ENCODE measurements around the gene SYT6.
A peak's percentile ranks its signal among the peaks of the same experiment; 100 is the strongest.

SYT6 gene

DNA sequence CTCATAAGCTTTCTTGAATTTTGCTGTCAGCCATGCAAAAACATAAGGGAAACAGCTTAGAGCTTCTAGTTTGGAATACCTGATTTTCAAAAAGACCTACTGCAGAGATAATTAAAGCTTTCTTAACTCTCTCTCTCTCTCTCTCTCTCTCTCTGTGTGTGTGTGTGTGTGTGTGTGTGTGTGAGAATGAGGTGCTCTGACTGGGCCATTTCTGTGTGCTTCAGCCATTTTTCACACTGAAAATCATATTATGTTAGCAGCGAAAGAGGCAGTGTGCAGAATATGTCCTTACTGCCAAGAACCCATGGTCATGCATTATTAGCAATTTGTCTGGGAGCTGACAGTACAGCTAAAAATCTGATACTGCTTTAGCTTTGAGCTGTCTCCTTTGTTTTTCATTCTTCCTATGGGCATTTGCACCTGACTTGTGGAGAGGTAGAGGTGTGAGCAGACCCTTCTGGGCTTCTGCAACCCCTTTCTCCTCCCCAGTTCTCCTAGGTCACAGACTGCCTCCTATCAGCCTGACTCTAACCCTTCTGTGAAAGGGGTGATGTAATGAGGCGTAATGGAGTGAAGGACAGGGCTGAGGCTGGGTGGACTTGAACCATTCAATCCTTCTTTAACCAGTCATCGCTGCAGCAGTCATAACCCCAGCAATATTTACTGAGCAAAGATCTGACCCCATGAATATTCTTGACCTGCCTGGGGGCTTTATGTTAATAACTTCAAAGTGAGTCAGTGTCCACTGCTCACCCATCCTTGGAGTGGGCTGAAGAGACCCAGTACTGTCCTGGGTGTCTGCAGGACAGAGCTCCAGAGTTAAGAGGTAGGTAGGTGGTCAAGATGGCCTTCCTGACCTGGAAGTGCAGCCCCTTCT is 61.2 kb downstream of the SYT6 start:
- DNase-seq: peak; percentile 24

DNA sequence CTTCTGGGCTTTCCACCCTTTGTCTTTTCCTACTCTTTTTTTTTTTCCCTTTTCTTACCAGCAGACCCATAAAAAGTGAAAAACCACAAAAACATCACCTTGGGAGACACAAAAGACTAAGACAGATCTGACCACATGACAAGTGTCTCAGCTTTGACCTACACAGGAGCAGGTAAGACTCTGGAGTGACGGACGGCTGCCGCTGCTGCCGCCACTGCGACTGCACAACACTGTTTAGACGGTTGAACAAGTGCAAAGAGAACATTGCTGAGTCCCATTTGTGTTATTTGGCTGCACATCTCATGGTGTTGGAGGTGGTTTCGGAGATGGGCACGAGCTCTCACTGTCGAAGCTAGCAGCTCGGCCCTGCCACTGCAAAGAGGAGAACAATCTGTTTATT is 62.0 kb downstream of the SYT6 start:
- no peak for DNase-seq

DNA sequence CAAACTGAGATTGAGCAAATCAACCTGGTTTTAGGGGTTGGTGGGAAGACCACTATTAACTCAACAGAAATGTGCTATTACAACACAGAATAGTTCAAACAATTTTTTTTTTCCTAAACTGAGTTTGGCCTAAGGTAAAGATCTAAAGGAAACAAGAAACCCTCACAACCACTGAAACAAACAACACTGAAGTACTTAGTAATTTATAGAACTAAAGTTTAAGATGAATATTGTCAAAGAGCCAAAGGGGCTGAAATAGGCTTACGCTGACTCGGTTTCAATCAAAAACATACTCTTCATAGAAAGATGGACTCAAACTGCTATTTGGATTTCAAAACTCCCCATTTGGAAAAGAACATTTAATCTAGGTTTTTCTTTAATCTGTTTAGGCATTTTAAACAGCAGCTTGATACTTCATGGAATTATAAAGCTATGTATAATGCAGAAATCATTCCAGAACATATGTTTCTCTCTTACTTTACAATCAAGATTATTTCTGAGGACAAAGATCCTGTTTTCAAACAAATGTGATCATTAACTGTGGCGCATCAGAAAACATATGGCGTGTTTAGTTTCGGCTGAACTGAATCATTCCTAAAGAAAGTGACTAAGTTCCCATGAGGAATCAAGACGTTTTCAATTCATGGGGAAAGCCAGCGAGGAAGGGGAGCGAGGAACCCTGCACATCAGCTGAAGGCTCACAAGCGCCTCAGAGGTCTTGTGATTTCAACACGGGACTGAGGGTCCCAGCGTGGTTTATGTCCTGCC is 62.7 kb downstream of the SYT6 start:
- peak; percentile 58 for DNase-seq

DNA sequence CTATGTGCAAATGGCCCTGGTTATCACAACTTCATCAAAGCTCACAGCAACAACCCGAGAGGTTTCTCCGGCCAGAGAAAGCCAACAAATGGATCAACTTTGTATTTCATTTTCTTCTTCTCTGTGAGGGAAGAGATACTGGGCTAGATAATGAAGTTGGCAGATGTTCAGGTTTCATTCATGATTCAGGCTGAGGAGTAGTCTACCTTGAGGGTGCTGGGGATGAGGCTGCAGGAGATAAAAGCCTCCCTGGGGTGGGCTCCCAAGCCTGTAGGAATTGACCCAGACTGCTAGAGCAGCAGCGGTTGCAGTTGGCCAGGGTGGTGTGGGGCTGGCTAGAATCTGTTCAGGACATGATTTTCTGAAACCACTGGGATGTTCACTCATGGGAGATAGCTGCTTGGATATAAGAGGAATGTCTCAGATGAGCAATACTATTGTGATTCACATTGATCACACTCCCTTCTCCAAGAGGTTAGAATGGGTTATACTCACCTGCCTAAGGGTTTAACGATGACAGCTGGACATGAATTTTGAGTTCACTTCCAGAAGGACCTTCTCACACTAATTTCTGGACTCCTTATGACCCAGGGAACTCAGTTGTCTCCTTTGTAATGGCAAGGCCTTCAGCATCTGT is 64.0 kb downstream of the SYT6 start:
- DNase-seq: no peak

DNA sequence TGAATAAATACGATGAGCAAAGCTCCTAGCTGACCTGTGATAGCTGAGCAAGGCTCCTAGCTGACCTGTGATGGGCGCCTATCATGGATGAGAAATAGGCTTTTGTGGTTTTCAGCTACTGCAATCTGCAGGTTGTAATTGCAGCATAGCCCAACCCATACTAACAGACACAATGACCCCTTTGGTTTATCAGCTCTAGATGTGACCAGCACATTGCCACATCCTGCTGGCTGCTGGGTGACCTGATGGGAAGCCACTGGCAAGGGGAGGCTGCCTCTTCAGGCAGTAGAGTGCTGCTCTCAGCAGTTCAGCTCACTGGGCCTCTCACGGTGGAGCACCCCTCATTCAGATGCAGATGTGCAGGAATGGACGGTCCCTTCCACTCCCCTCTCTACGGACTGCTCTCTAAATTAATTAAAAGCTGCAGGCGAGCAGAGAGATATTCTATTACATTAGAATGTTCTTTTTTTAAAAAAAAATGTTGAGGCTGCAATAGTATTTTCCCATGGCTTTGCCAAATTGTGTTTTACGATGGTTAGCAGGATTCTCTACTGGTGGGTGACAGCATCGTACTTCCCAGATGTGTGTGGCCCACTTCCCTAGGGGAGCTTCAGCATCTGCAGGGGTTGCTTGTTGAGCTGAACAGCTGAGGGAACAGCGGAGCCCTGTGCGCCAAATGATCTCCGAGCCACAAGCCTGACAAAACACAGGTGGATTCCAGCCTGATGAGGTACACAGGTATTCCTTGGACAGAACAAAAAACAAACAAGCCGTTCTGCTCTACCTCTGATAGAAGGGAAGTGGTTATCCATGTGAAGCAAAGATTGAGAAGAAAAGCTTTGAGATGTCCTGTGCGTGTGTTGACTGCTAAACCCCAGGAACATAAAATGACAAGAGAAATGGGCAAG is 65.0 kb downstream of the SYT6 start:
- no peak for DNase-seq

DNA sequence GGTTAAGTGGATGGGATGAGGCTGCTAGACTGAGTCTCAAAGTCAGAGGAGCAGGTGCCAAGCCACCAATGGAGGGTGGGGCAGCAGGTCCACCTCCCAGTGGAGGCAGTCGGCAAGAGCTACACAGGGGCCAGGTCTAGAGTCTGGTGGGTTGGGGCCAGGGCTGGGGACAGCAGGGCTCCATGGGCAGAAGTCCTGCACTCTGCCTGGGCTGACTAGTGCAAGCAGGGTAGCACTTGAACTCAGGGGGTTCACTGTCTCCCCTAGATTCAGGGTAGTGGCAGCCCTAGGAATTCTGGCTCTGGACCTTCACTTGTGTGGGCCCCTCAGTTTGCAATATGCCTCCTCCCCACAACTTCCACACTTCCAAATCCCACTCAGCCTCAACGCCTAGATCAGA is 66.2 kb downstream of the SYT6 start:
- DNase-seq: no peak

DNA sequence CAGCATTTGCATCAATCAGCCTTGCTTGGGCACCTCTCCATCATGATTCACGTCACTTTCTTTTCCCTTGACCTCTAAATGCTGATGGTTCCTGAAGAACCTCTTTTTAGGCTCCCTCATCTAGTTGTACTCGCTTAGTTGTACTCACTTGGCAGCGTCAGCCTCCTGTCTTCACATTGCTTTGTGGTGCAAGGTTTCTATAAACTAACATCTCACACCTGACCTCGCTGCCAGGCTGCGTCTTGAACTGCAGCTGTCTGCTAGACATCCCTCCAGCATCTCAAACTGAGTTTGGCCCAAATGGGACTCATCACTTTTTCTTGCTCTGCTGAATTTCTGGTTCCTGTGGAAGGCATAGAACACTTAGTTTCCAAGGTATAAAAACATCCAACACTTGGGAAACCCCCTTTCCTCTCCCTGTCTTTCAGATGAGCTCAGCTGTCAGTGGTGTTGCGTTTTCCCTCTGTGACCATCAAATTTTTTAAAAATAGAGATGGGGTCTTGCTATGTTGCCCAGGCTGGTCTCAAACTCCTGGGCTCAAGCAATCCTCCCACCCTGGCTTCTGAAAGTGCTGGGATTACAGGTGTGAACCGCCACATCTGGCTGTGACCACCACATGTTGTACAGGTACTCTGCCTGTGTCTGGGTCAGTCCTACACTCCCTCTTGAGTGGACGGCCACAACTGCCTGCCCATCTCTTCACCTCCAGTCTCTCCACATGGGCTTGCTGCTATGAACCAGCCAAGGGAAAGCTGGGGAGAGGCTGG is 66.9 kb downstream of the SYT6 start:
- no peak for DNase-seq

DNA sequence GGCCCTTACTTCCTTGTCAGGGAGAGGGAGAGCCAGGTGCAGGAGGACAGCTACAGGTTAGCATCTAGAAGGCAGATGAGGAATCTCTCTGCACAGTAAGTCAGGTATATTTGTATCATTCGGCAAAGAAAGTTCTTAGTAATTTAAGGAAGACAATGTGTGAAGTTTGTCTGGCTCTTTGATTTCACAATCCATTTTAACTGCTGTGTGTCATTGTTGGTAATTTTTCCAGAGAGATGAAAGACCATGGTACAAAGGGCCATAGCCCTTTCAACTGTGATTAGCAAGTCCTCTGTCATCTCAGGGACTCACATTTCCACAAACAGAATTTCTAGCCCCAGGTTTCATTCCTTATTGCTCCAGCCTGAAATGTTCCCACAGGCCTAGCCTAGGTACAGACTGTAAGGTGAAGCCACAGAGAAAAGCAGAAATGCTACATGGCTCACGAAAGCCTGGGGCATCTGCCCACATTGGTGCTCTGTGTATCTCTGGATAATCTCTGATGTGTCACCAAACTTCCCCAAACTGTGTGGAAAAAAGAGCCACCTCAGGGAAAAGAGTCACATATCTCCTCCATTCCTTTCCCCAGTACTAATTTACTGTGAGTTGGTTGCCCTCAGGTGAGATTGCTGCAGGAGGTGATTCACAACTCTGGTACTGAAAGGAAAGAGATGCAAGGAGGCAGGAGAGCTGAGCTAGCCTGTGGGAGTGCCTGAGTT is 70.6 kb downstream of the SYT6 start:
- DNase-seq: no peak

DNA sequence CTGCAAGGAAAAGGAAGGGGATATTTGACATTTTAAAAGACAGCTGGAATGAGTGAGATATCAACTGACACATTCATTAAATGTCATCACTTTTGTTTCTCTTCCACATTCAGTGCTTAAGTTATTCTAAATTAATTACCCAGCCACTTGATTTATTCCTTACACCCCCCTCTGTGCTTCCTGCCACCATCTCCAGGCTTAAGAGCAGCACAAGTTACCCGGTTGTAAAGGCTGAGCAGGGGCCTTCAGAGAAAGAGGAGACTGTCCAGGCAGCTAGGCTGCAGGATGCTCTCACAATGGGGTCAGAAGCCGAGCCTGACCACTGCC is 71.4 kb downstream of the SYT6 start:
- DNase-seq: no peak

DNA sequence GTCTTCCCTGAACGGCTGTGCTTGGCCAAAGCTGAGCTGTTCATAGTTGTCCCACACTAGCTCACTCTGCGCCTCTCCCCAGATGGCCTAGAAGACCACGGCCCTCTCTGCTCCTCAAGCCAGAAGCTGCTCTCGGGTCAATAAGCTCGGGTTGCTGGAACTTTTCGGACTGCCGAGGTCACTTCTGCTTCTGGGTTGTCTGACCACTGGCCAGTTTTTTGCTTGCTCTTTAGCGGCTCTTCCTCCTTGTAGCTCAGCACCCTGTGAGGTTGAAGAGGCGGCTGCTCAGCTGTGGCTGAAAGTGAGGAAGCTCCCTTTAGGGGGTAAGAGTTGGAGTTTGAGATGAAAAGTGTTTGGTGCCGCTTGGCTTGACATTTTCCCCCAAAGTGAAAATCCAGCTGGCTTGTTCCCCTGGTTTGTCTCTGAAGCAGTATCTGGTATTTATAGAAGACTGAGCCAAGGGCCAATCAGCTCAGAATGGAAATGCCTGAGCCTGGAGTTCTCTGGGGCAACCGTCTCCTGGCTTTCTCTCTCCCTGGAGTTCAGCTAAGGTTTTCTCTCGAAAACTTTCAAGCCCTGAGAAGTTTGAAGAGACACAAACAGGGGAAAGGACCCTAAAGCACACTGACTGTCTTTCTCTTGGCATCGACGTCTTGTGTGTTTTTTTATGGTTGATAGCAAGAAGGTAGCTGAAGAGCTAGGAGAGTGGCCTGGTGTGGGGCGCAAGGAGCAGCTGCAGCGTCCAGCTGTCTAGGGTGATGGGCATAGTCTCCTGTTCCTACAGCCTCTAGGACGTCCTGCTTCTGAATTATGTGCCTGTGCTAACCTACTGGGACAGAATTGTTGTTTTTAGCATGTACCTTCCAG is 72.0 kb downstream of the SYT6 start:
- DNase-seq: no peak

DNA sequence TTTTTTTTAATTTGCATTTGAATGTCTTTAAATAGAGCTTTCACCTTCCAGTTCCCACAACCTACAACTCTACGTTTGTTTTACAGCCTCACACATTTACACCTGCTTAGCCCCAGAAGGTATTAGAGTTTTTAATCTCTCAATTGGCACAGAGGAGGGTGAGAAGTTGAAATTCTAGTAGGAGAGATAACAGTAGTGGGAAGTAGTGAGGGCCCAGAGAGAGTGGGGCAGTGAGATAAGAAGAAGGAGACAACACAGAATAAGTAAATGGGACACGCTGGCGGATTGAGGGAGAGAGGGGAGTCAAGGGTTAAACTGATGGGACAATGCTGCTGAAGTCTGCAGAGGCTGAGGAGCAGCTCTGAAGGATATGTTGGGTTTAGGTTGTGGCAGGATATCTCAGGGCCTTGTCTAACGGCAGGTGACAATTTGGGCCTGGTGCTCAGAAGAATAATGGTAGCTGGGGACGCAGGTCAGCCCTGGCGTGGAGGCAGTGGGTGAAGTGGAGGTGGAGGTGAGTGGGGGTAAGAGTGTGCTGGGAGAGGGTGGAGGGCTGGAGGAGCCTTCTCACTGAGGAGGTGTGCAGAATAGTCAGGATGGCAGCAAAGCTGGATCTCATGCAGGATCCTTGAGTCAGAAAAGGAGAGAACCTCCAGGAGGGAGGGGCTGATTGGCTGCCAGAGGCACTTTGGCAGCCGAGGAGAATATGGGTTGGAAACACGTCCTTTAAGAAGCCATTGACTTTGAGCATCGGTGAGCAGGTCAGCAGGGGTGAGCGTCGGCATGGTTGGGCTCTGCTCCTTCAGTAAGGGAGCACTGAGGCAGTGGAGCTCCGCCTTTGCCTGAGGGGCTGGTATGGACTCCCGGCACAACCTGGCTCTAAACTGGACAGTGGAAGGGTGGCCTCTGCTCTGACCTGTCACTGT is 72.9 kb downstream of the SYT6 start:
- DNase-seq: no peak

DNA sequence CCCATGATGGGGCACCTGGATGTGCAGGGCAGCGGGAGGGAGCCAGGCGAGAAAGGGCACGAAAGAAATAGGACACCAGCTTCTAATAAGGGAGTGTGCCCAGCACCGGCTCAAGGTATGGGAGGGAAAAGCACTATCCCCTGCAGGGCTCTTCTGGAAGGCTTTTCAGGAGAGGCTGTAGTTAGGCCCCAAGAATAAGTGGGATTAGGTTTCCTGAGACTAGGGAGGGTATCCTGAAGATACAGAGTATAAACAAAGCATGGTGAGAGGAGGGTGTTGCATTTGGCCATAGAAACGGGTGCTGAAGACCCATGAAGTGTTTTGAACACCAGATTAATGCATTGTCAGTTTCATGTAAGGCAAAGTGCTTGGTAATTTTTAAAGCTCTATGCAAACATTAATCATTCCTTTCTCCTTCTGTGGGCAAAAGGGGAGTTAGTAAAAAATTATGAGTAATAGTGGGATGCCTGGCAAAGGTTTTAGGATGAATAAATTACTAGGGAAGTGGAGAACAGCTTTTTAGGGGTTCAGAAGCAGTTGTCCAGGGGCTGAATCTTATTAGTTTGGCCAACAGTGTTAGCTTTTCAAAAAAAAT is 74.0 kb downstream of the SYT6 start:
- DNase-seq: no peak

DNA sequence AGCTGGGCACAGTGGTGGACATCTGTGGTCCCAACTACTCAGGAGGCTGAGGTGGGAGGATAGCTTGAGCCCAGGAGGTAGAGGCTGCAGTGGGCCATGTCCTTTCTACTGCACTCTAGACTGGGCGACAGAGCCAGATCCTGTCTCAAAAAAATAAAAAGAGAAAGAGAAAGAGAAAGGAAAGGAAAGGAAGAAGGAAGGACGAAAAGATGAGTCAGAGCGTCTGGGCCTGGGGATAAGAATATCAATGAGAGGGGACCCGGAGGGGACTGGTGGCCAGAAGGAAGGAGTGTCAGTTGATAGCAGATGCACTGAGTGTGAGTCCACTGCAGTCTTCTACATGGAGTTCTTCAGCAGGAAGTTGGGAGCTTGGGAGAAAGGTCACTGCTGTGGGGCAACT is 75.6 kb downstream of the SYT6 start:
- DNase-seq: no peak

DNA sequence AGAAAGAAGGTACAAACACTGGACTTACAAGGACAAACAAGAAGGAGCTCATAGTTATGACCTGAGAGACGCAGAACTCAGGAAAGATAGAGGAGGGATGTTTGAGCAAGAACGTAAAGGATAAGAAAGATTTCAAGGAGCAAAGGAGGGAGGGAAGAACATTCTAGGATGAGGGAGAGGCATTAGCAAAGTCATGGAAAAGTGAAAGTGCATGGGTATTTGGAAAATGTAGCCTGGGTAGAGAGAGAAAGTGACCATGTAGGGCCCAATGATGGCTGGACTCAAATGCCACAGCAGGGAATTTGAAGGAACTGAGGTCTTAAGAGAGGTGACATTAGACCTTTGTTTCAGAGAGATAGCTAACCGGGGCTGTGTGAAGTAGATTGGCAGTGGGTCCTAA is 76.5 kb downstream of the SYT6 start:
- DNase-seq: no peak

DNA sequence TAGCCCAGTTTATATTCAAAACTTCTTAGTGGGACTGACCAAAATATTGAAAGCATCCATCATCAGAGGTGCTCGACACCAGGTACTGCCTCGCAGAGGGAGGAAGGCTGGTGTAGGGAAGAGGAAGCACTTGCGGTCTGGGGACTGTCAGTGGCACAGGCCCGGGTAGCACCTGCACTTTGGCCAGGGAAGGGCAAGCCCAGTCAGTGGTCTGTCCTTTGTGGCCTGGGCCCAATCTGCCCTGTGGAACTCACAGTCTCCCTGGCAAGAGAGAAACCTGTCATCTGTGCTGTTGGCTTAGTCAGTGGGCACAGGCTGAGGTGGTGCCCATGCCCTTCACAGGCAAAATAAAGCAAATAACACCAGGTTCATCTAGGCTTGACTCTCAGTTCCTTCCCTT is 77.4 kb downstream of the SYT6 start:
- DNase-seq: no peak

DNA sequence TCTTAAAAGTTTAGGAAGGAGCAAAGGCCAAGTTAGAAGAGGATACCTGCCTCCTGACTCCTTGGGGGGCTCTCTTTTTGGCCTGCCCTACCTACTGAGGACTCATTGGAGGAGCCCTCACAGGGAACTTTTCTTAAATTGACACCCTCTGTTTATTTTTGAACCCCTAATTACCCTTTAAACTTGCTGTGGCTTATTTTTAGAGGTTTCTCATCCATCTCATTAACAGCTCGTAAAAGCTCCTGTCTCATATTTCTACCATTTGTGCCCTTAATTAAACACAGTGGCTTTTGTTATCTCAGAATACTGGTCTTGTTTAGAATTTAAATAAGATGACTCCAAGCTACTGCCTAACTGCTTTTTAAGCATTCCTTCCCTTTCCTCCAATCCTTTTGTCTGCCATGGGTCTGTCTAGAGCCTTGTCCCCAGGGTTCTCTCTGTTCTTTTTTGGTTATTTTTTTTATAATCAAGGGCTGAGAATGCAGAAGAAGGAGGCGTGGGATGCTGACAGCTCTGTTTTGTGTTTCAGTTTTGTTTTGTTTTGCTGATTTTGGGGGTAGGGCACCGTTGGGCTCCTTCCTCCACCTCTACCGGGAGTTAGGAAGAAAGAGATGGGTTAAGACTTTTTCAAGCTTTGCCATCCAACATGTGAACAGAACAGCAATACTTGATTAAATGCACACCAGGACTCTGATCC is 78.0 kb downstream of the SYT6 start:
- DNase-seq: no peak

DNA sequence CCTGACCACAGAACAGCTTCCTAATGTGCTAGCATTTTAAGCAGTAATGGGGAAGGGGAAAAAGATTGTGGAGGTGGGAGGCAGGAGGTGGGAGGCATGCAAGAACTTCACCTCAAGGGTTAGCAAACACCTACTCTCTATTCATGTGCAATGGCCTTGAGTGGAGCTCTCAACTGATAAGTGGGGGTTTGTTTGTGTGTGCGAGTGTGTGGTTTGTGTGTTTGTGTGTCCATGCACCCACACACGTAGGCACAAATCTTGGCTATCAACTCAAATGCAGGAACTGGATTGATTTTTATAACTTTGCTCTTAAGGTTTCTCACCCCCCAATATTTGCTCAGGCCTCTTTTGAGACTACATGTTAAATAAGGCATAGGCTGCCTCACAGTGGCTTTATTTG is 78.6 kb downstream of the SYT6 start:
- no peak for DNase-seq

DNA sequence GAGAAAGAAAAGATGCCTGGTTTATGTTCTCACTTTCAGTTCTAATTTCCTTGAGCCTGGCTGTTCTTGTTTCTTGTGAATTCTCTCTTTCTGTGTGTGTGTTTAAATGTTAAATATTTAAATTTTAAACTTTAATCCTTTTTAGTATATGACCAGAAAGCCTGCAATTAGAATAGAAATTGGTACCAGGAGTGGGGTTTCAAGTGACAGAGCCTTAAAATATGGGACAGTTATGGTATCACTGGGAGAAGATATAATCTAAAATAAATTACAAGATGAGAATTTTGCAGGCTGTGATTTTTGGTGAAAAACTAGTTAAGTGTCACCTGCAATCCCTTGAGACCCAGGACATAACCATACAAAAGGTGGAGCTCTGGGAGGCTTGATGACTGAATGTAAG is 81.4 kb downstream of the SYT6 start:
- no peak for DNase-seq

All from fibroblast of skin of abdomen (primary cell).